Measurements from ENCODE around the gene RHOU. TPM values are rescaled to one million over a fixed set of nuclear protein-coding genes. Genes with fewer than 3 reads are reported as not detected.

Gene RHOU
- polyA plus RNA-seq, 1 donor from 2014 or later: 13.0 TPM

DNA sequence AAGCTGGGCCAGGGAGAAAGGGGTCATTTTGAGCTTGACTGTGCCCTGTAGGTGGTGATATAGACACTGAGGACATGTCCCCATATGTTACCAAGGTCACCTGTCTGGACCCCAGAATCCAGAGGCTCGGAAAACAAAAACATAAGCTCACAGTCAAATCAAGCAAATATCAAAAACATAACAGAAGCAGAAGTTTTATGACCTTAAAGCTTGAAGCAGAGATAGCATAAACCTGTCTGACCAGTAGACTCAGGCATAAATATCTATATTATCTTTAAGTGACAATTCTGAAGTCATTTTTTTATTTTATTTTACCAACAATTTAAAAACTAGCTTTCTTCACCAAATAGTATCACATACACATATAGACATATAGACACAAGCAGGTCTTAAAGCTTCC lies 32.8 kb upstream of the RHOU start (continued):
- TF ChIP-seq TAF1 (IDR thresholded peaks at IDR 0.05; ENCODE audit: low read depth): no peak

DNA sequence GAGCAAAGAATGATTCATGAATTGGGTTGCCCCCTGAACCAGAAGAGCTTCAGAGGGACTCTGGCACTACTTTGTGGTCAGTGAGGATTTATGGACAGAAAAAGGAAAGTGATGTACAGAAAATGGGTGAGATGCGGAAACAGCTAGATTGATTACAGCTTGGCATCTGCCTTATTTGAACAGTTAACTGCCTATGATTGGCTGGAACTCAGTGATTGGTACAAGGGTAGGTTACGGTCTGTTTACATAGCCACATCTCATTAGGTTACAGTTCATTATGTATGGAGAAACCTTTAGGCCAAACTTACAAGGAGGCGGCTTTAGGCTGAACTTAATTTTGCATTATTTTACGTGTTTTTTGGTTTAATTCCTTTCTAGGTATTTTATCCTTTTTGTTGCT lies 29.0 kb upstream of the RHOU start:
- Histone ChIP-seq H3F3A (ENCODE audit: insufficient read depth, low read length, poor library complexity, severe bottlenecking) (no peaks in the 10 kb centered on the region), H3K36me3 (ENCODE audit: insufficient read depth, low read length) (no peaks in the 10 kb centered on the region), H3K27ac (ENCODE audit: low read length) (no peak overlapping the region), H2AFZ (ENCODE audit: low read depth, low read length) (no peak overlapping the region), H3K9me3 (ENCODE audit: low read length) (peaks cover 4% of the 10 kb centered on the region), H4K20me1 (ENCODE audit: insufficient read depth) (no peaks in the 10 kb centered on the region), H3K9ac (ENCODE audit: low read length) (no peak overlapping the region), H3K79me2 (replicated peaks; ENCODE audit: insufficient read depth, low read length) (no peaks in the 10 kb centered on the region), H3K9me2 (ENCODE audit: insufficient read depth, low read length) (no peaks in the 10 kb centered on the region), H3K4me2 (ENCODE audit: low read length) (no peak overlapping the region), H3K27me3 (ENCODE audit: insufficient read depth, low read depth, low read length) (no peaks in the 10 kb centered on the region), H3K4me3 (ENCODE audit: low read length) (no peak overlapping the region)
- TF ChIP-seq EP300 (conservative IDR thresholded peaks at IDR 0.05; ENCODE audit: poor library complexity, severe bottlenecking) (no peak), RAD21 (conservative IDR thresholded peaks at IDR 0.05) (no peak), POLR2AphosphoS5 (IDR thresholded peaks at IDR 0.05) (no peak), SMC3 (conservative IDR thresholded peaks at IDR 0.05; ENCODE audit: poor library complexity) (no peak), MXI1 (conservative IDR thresholded peaks at IDR 0.05; ENCODE audit: poor library complexity, severe bottlenecking) (no peak), TAF1 (IDR thresholded peaks at IDR 0.05; ENCODE audit: low read depth) (no peak), EZH2 (IDR thresholded peaks at IDR 0.05; ENCODE audit: borderline replicate concordance, insufficient read depth, low read length, poor library complexity, severe bottlenecking) (no peak)
- TF ChIP-seq, protein P1, sequence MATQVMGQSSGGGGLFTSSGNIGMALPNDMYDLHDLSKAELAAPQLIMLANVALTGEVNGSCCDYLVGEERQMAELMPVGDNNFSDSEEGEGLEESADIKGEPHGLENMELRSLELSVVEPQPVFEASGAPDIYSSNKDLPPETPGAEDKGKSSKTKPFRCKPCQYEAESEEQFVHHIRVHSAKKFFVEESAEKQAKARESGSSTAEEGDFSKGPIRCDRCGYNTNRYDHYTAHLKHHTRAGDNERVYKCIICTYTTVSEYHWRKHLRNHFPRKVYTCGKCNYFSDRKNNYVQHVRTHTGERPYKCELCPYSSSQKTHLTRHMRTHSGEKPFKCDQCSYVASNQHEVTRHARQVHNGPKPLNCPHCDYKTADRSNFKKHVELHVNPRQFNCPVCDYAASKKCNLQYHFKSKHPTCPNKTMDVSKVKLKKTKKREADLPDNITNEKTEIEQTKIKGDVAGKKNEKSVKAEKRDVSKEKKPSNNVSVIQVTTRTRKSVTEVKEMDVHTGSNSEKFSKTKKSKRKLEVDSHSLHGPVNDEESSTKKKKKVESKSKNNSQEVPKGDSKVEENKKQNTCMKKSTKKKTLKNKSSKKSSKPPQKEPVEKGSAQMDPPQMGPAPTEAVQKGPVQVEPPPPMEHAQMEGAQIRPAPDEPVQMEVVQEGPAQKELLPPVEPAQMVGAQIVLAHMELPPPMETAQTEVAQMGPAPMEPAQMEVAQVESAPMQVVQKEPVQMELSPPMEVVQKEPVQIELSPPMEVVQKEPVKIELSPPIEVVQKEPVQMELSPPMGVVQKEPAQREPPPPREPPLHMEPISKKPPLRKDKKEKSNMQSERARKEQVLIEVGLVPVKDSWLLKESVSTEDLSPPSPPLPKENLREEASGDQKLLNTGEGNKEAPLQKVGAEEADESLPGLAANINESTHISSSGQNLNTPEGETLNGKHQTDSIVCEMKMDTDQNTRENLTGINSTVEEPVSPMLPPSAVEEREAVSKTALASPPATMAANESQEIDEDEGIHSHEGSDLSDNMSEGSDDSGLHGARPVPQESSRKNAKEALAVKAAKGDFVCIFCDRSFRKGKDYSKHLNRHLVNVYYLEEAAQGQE (IDR thresholded peaks at IDR 0.05; ENCODE audit: borderline replicate concordance): no peak
- TF ChIP-seq, protein P2, sequence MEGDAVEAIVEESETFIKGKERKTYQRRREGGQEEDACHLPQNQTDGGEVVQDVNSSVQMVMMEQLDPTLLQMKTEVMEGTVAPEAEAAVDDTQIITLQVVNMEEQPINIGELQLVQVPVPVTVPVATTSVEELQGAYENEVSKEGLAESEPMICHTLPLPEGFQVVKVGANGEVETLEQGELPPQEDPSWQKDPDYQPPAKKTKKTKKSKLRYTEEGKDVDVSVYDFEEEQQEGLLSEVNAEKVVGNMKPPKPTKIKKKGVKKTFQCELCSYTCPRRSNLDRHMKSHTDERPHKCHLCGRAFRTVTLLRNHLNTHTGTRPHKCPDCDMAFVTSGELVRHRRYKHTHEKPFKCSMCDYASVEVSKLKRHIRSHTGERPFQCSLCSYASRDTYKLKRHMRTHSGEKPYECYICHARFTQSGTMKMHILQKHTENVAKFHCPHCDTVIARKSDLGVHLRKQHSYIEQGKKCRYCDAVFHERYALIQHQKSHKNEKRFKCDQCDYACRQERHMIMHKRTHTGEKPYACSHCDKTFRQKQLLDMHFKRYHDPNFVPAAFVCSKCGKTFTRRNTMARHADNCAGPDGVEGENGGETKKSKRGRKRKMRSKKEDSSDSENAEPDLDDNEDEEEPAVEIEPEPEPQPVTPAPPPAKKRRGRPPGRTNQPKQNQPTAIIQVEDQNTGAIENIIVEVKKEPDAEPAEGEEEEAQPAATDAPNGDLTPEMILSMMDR (IDR thresholded peaks at IDR 0.05; ENCODE audit: poor library complexity, severe bottlenecking): no peak

DNA sequence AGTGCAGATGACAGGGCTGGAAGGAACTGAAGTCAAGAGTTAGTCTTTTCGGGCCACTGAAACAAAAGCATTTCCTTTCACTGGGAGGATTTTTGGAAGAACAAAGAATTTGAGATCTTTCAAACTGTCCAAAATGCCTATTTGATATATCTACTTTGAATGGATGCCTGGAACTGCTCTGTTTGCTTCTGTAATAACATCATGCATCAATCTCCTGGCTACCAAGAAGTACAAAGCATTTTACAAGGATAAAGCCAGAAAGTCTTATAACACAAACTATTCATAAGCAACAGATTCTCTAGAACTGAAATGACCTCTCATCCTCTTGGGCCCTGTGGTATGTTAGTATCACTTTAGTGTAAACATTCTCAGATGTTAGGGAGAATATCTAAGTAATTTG lies 18.2 kb upstream of the RHOU start:
- H2AFZ ChIP-seq (ENCODE audit: low read depth, low read length): no peak overlapping the region
- H3K36me3 ChIP-seq (ENCODE audit: insufficient read depth, low read length): no peaks in the 10 kb centered on the region
- TF ChIP-seq, protein P2 (IDR thresholded peaks at IDR 0.05; ENCODE audit: poor library complexity, severe bottlenecking): no peak
- no peak for TF ChIP-seq SMC3 (conservative IDR thresholded peaks at IDR 0.05; ENCODE audit: poor library complexity)
- H3K79me2 ChIP-seq (replicated peaks; ENCODE audit: insufficient read depth, low read length): no peaks in the 10 kb centered on the region
- no peaks in the 10 kb centered on the region for H3K27me3 ChIP-seq (ENCODE audit: insufficient read depth, low read depth, low read length)
- no peak overlapping the region for H3K27ac ChIP-seq (ENCODE audit: low read length)
- no peak overlapping the region for H3K4me2 ChIP-seq (ENCODE audit: low read length)
- no peaks in the 10 kb centered on the region for H3F3A ChIP-seq (ENCODE audit: insufficient read depth, low read length, poor library complexity, severe bottlenecking)
- no peaks in the 10 kb centered on the region for H3K9me2 ChIP-seq (ENCODE audit: insufficient read depth, low read length)
- no peak overlapping the region for H3K9ac ChIP-seq (ENCODE audit: low read length)
- H4K20me1 ChIP-seq (ENCODE audit: insufficient read depth): no peaks in the 10 kb centered on the region
- no peaks in the 10 kb centered on the region for H3K9me3 ChIP-seq (ENCODE audit: low read length)
- no peak overlapping the region for H3K4me3 ChIP-seq (ENCODE audit: low read length)

All from neural cell (in vitro differentiated cells).